DMS79 (cell line): ENCODE results near the gene ULBP2.
"Not testable (repeated sequence)": the region's sequence is repeated elsewhere in the genome, so short reads cannot be mapped to it uniquely, and the experiment has no call there.

Source experiments
- DNase-seq: peaks from one replicate; lab custom pipeline; 2025; lab: John Stamatoyannopoulos, UW

The ULBP2 gene

DNA sequence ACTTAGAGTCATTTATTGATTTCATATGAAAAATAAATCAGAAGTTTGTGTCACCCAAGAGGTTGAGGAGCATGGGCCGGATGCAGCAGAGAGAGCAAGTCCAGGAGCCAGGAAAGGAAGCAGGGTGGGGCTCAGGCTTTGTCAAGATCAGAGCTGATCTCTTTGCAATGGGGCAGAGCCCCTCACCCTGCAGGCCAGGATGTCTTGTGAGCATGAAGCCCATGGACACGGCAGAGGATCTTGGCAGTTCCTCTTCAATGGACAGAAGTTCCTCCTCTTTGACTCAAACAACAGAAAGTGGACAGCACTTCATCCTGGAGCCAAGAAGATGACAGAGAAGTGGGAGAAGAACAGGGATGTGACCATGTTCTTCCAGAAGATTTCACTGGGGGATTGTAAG is 27.1 kb downstream of the ULBP2 start:
- DNase-seq: not testable (repeated sequence)

- DNase-seq: no peak
Measured at GRCh38 chr6:149969635-149970034, 27.8 kb downstream of the ULBP2 start.

GRCh38 chr6:149974394-149974793 is 32.6 kb downstream of the ULBP2 start:
- DNase-seq: not testable (repeated sequence)

DNA sequence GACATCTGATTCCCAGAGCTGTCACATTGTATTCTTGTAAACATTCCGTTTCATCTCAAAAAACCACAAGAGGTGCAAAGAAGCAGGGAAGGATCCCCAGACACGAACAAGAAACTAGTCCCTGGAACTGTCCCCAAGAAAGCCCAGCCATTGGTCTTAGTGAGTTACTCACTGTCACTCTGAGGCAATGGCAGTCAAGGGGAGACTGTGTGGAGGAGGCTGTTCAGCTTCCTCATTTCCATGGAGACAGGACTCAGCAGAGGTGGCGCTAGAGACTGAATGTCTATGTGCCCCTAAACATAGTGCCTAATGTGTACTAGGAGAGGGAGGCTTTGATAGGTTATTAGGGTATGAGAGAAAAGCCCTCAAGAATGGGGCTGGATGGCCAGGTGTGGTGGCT is 33.0 kb downstream of the ULBP2 start:
- DNase-seq: no peak

DNA sequence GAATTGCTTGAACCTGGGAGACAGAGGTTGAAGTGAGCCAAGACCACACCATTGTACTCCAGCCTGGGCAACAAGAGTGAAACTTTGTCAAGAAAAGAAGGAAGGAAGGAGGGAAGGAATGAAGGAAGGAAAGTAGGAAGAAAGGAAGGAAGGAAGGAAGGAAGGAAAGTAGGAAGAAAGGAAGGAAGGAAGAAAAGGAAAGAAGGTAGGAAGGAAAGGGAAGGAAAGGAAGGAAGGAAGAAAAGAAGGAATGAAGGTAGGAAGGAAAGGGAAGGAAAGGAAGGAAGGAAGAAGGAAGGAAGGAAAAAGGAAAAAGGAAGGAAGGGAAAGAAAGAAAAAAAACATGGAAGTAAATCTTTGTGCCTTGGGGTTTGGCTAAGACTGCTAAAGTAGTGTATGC is 33.6 kb downstream of the ULBP2 start:
- no peak for DNase-seq

DNA sequence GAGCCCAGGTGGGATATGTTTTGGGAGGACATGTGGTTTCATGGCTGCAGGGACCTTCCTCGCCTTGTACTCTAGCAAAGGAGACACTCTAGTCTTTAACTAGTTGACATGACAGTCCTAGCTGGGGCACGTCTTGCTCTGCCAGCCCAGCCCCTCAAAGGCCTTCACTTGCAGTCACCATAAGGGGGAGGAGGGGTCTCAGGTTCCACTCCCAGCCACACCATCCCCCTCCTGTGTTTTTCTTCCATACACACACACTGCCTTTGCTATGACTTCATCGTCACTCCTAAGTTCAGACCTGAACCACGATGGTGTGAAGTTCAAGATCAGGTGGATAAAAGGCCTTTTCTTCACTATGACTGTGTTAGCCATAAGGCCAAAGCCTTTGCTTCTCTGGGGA is 35.4 kb downstream of the ULBP2 start:
- no peak for DNase-seq

DNA sequence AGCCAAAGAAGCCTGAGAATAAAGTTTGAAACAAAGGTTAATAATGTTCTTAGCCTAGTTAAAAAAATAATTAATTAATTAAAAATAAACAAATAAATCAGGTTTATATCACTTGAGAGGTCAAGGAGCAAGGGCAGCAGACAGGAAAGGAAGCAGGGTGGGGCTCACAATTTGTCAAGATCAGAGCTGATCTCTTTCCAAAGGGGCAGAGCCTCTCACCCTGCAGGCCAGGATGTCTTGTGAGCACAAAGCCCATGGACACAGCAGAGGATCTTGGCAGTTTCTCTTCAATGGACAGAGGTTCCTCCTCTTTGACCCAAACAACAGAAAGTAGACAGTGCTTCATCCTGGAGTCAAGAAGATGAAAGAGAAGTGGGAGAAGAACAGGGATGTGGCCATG is 36.8 kb downstream of the ULBP2 start:
- DNase-seq: no peak

DNA sequence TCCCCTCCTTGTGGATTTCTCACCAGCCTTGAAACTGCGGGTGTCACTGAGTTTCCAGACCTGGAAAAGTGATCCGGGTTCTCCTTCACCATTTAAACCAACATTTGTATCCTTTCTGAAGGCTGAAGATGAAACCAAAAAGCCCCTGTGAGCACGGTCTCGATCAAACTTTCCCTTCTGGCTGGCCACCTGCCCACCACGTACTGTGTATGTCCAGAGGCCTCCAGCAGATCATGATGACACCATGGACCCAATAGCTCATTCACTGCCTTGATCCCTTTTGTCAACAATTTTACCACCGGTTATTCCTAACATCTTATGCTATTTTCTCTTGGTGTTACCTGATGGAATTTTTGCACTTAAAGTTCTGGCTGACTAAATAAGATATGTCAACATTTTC is 37.5 kb downstream of the ULBP2 start:
- DNase-seq: no peak

- no peak for DNase-seq
Measured at GRCh38 chr6:149983145-149983544, 41.3 kb downstream of the ULBP2 start.

DNA sequence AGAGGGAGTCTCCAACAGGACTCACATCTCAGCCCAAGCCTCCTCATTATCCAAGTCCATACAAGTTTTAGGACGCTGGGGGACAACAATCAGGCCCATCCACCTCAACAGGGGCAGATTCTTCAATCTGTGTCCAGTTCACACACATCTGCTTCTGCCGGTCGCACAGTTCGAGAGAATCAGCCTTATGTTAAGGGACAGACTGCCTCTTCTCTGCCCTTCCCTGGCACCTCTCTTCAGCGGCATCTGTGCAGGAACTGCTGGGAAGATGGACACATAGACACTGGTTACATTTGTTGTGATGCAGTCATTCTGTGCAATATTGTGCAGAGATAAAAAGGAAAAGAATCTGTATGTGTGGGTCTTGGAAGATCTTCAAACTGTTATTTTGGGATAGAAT is 43.0 kb downstream of the ULBP2 start:
- no peak for DNase-seq

DNA sequence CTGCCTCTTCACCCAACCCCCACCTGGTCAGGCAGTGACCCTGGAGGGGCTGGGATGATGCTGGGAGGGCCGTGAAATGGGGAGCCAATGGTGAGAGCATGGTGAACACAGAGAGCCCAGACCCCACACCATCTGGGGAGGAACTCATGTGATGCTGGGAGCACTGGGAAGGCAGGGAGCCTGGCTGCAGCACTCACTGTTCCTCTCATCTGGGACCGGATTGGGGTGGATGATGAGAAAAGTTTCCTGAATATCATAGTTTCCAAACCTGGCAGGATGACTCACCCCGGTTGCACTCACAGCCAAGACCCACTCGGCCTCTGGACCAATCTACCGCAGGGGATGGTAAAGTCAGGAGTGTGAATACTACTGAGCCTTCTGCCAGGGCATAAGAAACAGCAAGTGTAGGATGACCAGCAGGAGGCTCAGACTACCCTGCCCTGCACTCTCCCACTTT is 43.7 kb downstream of the ULBP2 start:
- no peak for DNase-seq

GRCh38 chr6:149987602-149988107 is 45.8 kb downstream of the ULBP2 start:
- DNase-seq: no peak

DNA sequence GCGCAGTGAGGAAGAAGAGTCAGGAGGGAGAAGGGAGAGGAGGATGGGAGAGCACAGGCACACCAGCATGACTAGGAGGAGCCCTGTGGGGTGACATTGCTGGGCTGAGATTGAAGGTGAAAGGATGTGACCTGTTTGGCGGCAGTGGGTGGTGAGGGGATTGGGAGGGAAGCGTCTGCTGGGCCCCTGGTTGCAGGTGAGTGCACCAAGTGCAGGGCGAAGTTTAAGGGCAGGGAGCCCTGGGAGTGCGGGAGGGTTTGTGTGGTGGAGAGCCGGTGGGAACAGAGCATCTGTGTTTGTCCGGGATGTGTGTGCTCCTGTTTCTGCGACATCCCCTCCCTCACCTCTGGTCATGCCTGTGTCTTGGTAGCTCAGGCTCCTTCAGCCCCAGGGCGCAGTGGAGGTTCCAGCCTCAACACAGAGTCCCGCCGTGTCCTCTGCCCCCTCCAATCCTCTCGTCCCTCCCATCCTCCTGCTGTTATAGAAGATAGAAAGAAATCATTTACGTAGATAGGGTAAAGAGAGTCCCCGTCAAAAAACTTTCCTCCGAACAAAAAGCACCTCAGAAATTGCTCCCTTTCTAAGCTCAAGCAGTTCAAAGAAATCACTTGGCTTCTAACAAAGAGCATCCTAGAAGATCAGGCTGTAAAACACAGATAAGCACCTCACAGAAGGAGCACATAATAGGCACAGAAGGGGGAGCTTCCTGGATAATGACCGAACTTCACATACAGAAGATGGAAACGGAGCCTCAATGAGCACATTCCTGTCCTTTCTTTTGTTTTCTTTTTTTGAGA is 46.9 kb downstream of the ULBP2 start:
- no peak for DNase-seq

- no peak for DNase-seq
Measured at GRCh38 chr6:149990212-149990660, 48.4 kb downstream of the ULBP2 start.

DNA sequence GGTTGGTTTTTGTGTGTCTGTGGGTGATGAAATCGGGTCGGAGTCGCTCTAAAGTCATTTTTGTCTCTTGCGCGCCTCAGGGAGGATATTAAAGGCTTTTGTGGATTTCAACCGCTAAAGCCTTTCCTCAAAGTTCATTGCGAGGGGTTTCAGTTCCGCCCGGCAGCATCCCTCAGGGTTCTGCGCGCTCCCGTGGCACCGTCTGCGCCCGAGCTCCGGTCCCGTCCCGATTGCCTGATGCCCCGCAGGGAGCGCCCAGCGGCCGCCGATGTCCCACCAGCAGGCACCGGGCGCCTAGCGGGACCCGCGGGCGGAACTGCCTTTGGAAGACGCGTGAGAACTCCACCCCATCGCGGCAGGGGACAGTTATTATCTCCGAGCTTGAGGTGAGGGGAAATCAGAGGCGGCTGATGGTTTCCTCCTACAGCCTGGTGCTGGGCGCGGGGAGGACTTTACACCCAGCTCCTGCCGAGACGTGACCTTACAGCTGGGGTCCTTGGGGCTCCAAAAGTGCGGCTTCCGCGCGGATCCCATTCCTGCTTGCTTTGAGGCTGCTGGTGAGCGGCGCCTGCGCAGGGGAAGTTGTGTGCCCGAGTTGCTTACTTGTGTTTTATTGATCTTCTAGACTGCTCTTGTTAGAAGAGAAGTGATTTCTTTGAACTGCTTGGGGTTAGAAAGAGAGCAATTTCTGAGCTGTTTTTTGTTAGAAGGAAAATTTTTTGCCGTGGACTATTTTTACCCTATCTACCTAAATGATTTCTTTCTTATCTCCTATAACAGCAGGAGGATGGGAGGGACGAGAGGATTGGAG is 49.1 kb downstream of the ULBP2 start:
- DNase-seq: no peak

DNA sequence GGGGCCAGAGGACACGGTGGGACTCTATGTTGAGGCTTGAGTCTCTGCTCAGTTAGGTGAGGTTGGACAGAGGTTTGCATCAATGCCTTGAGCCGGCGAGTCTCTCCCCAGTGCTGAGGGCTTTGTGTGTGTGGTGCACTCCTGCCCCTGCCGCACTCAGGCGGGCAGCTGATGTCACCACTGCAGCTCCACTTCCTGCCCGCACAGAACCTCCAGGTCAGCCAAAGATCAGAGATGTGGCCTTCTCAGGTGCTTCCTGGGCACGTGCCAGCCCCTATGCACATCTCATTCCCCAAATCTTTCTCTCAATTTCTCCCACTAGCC is 49.6 kb downstream of the ULBP2 start:
- DNase-seq: not testable (repeated sequence)

DNA sequence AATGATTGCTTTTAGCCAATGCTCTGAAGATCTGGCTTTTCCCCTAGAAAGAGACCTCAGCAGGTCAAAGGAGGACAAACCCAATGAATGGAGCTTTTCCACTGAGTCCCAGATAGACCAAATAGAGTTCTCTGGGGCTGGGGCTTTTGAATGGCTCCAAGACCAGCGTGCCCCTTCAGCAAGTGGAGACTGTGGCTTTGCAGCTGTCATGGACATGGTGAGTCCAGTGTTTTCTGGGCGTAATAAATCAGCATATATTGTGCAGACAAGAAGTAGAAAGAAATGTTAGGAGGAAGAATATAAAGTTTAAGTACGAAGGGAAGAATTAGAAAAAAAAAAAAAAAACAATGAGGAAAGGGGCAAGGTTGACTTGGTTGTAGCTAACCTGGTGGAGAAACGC is 50.0 kb downstream of the ULBP2 start:
- DNase-seq: no peak

GRCh38 chr6:149995235-149995750 is 53.5 kb downstream of the ULBP2 start:
- no peak for DNase-seq

DNA sequence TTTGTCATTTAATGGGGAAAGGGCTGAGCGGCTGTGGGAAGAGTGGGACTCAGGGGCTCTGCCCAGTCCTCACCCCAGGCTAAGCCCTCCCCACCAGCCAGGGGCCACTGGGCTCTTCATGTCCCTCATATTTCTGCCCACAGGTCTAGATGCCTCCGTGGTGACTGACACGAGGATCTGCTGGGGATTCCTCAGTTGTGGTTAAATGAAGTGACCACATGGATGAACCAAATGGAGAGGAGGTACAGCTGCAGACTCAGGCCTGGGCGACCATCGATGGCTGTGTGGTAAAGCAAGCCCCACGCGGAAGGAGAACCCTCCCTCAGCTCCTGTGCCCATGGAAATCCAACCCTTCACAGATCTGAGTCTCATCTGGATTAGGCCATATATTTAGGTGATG is 54.2 kb downstream of the ULBP2 start:
- no peak for DNase-seq
